Ascending aorta (tissue), 2 donors: ENCODE data around the gene SCARB2. TPM values are rescaled to one million over a fixed set of nuclear protein-coding genes. Genes with fewer than 3 reads are reported as not detected.

Experiments
- DNase-seq, 2 donors: peaks; one replicate each; pipeline ENCODE4 v3.0.0-alpha.2; 2019; ENCODE audit warnings: low spot score in 2 of 2
- H3K27ac ChIP-seq, 2 donors: fragments of 200-600 bp; sonication (generic); one replicate each; pipeline ENCODE4 v1.5.1; 2016 to 2017; ENCODE audit warnings: mild to moderate bottlenecking in 1 of 2
- H3K27me3 ChIP-seq: fragments of 200-600 bp; sonication (generic); one replicate; pipeline ENCODE4 v1.5.1; 2017
- H3K36me3 ChIP-seq, 2 donors: fragments of 200-600 bp; sonication (generic); one replicate each; pipeline ENCODE4 v1.5.1; 2016
- H3K4me1 ChIP-seq, 2 donors: fragments of 200-600 bp; sonication (generic); one replicate each; pipeline ENCODE4 v1.5.1; 2016 to 2017; ENCODE audit warnings: mild to moderate bottlenecking in 1 of 2
- H3K4me3 ChIP-seq, 2 donors: fragments of 200-600 bp; sonication (generic); one replicate each; pipeline ENCODE4 v1.5.1; 2016 to 2017; ENCODE audit warnings: mild to moderate bottlenecking in 1 of 2
- H3K9me3 ChIP-seq, 2 donors: fragments of 200-600 bp; sonication (generic); one replicate each; pipeline ENCODE4 v1.5.1; 2016
- intact Hi-C: fragments of 100-400 bp; cut with DNase I; formaldehyde crosslinking; loops from one replicate; pipeline ENCODE4 v1.15.1; 2023
- total RNA-seq: library from RNA; depleted of rRNA; stranded (reverse); fragments of >200 nt; gene quantifications from one replicate; pipeline ENCODE4 v1.1.0, GENCODE V29; 2016
- TF ChIP-seq, protein P1 (sequence below), 3 experiments: fragments of 200-600 bp in 2 of 3; fragments of 450-650 bp in 1 of 3; sonication (generic) in 2 of 3; IDR thresholded peaks; one replicate each; pipeline ENCODE4 v1.5.1; 2016 to 2019; ENCODE audit warnings: antibody characterized with exemption in 3 of 3, mild to moderate bottlenecking in 1 of 3, moderate library complexity in 1 of 3

SCARB2 gene
- total RNA-seq, 1 donor from 2014 or later: 94.1 TPM

GRCh38 chr4:76127754-76128153 lies 85.9 kb downstream of the SCARB2 start:
- intact Hi-C loops: no loop called here
- no peak overlapping the region for H3K27ac ChIP-seq
- no peaks in the 10 kb centered on the region for H3K9me3 ChIP-seq
- peaks cover 0 to 48% of the 10 kb centered on the region in 2 donors for H3K36me3 ChIP-seq
- DNase-seq: no peak
- H3K27me3 ChIP-seq: no peaks in the 10 kb centered on the region
- no peaks in the 10 kb centered on the region for H3K4me1 ChIP-seq
- no peak overlapping the region for H3K4me3 ChIP-seq
- TF ChIP-seq, protein P1, sequence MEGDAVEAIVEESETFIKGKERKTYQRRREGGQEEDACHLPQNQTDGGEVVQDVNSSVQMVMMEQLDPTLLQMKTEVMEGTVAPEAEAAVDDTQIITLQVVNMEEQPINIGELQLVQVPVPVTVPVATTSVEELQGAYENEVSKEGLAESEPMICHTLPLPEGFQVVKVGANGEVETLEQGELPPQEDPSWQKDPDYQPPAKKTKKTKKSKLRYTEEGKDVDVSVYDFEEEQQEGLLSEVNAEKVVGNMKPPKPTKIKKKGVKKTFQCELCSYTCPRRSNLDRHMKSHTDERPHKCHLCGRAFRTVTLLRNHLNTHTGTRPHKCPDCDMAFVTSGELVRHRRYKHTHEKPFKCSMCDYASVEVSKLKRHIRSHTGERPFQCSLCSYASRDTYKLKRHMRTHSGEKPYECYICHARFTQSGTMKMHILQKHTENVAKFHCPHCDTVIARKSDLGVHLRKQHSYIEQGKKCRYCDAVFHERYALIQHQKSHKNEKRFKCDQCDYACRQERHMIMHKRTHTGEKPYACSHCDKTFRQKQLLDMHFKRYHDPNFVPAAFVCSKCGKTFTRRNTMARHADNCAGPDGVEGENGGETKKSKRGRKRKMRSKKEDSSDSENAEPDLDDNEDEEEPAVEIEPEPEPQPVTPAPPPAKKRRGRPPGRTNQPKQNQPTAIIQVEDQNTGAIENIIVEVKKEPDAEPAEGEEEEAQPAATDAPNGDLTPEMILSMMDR (IDR thresholded peaks at IDR 0.05): no peak

DNA sequence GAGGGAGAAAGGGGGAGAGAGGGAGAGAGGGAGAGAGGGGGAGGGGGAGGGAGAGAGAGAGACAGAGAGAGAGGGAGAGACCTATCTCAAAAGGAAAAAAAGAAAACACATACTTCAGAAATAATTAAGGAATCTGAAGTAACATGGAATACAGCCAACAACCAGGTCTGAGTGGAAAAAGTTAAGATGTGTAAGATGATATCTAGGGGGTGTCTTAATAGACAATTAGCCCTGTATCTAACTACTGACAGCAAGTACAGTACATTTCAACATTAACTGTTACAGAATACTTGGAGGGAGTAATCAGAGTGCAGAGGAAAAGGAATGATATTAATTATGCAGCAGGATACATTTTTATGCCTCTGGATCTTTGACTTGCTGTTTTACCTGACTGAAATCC lies 87.8 kb downstream of the SCARB2 start:
- DNase-seq: no peak
- Histone ChIP-seq H3K4me1 (no peaks in the 10 kb centered on the region), H3K4me3 (no peak overlapping the region), H3K27me3 (no peaks in the 10 kb centered on the region), H3K9me3 (no peaks in the 10 kb centered on the region), H3K27ac (no peak overlapping the region), H3K36me3 (peaks cover 8 to 56% of the 10 kb centered on the region in 2 donors)
- TF ChIP-seq, protein P1 (IDR thresholded peaks at IDR 0.05): no peak
- intact Hi-C loops: no loop called here

GRCh38 chr4:76120199-76120598 lies 93.4 kb downstream of the SCARB2 start:
- H3K27me3 ChIP-seq: no peaks in the 10 kb centered on the region
- TF ChIP-seq, protein P1 (IDR thresholded peaks at IDR 0.05): no peak
- H3K36me3 ChIP-seq: peaks cover 26 to 75% of the 10 kb centered on the region in 2 donors
- H3K4me1 ChIP-seq: no peaks in the 10 kb centered on the region
- H3K9me3 ChIP-seq: no peaks in the 10 kb centered on the region
- H3K27ac ChIP-seq: no peak overlapping the region
- no peak for DNase-seq
- no peak overlapping the region for H3K4me3 ChIP-seq
- intact Hi-C loops: no loop called here

DNA sequence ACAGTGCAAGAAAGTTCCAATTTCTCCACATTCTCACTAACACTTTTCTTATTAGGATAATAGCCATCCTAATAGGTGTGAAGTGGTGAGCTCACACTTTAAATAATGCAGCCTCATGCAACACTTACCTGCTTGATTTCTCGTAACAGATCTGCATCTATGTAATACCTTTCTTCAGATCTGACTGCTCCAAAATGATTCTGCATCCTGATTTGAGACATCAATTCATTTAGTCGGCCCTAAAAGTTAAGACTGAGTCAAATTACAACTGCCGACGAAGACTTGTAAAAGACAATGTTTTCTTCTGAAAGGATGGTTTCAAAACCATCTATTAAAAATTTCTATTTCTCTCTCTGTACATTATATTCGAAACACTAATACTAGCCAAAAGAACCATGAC lies 96.1 kb downstream of the SCARB2 start:
- Histone ChIP-seq H3K36me3 (peaks cover 26 to 64% of the 10 kb centered on the region in 2 donors), H3K9me3 (no peaks in the 10 kb centered on the region)

DNA sequence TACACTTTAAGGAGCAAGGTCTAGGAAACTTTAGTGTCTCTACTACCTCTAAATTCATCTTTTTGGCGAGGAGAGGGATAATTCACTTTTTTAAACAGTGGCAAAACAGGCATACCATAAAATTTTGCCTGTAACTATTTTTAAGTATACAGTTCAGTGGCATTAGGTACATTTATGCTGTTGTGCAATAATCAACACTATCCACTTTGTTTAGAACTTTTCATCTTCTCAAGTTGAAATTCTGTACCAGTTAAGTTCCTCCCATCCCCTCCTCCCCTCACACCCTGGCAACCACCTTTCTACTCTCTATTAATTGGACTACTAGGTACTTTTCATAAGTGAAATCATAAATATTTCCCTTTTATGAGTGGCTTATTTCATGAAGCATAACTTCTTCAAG lies 96.8 kb downstream of the SCARB2 start:
- Histone ChIP-seq H3K36me3 (peaks cover 22 to 62% of the 10 kb centered on the region in 2 donors), H3K27me3 (no peaks in the 10 kb centered on the region), H3K4me3 (no peak overlapping the region), H3K4me1 (no peaks in the 10 kb centered on the region), H3K9me3 (no peaks in the 10 kb centered on the region), H3K27ac (no peak overlapping the region)
- intact Hi-C loops: no loop called here
- no peak for DNase-seq
- TF ChIP-seq, protein P1 (IDR thresholded peaks at IDR 0.05): no peak

More for the DNA sequence above, 96.1 kb downstream of the SCARB2 start:
- Histone ChIP-seq H3K4me1 (no peaks in the 10 kb centered on the region), H3K27ac (no peak overlapping the region), H3K27me3 (no peaks in the 10 kb centered on the region), H3K4me3 (no peak overlapping the region)
- DNase-seq: no peak
- intact Hi-C loops: no loop called here
- TF ChIP-seq, protein P1 (IDR thresholded peaks at IDR 0.05): no peak

Other genes with a start within 250 kb of the SCARB2 start
- gene SDAD1, start 222.9 kb downstream of the SCARB2 start, total RNA-seq: 12.0 TPM
- 0.21 TPM for gene CXCL9, start 206.3 kb downstream of the SCARB2 start, total RNA-seq
- not detected for gene CXCL10, start 190.3 kb downstream of the SCARB2 start, total RNA-seq
- gene CXCL11, start 177.8 kb downstream of the SCARB2 start, total RNA-seq: not detected
- gene ART3, start 139.1 kb downstream of the SCARB2 start, total RNA-seq: not detected
- gene NUP54, start 65.4 kb downstream of the SCARB2 start, total RNA-seq: 20.2 TPM
- gene FAM47E, start 37.9 kb upstream of the SCARB2 start, total RNA-seq: not detected
- gene STBD1, start 92.9 kb upstream of the SCARB2 start, total RNA-seq: 19.9 TPM
- gene CCDC158, start 207.3 kb upstream of the SCARB2 start, total RNA-seq: 1.1 TPM
- 192 TPM for gene SHROOM3, start 221.4 kb upstream of the SCARB2 start, total RNA-seq